Vagina (tissue), 2 donors: ENCODE results near the gene MRPL12.

Source experiments
- CTCF ChIP-seq, 3 experiments: fragments of 450-650 bp in 2 of 3; fragments of 200-600 bp in 1 of 3; sonication (generic) in 1 of 3; IDR thresholded peaks; one replicate each; pipeline ENCODE4 v1.5.1; 2017 to 2019; ENCODE audit warnings: antibody characterized with exemption in 3 of 3, mild to moderate bottlenecking in 2 of 3, moderate library complexity in 2 of 3
- POLR2A ChIP-seq, 2 donors: fragments of 450-650 bp; IDR thresholded peaks; one replicate each; pipeline ENCODE4 v1.6.1; 2017; ENCODE audit warnings: antibody characterized with exemption in 2 of 2, mild to moderate bottlenecking in 2 of 2, moderate library complexity in 2 of 2

- TF ChIP-seq CTCF (IDR thresholded peaks at IDR 0.05) (no peak), POLR2A (IDR thresholded peaks at IDR 0.05) (no peak)
Measured at GRCh38 chr17:81707725-81708646, 4.8 kb downstream of the MRPL12 start.
